ENCODE measurements around the gene NOTCH4. TPM values are rescaled to one million over a fixed set of nuclear protein-coding genes. Genes with fewer than 3 reads are reported as not detected.

NOTCH4 gene
- total and polyA plus RNA-seq, 4 experiments from 2014 or later: 0.35 to 1.2 (median 0.70) TPM; not detected in 1

DNA sequence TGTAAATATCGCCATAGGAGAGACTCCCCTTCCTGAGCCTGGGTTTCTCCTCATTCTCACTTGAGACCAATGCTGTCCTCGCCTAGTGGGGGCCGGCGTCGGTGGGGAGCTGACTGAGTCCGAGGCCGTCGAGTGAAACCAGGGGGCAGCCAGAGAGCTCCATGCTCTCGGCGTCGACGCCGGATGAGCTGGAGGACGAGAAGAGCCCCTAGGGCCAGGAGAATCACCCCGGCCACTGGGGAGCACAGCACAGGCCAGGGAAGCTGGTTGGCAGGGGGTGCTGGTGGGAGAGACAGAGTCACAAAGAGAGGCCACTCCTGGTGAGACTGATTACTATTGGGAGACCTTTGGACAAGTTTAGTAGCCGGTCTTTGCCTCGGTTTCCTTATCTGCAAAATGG lies 25.0 kb downstream of the NOTCH4 start:
- no peak overlapping the region for H3K4me3 Mint-ChIP-seq
- ChIA-PET CTCF (ENCODE audit: partially characterized antibody) (no interaction called here), POLR2A (ENCODE audit: partially characterized antibody) (interaction anchor here (1.0 kb wide), 1 partner anchor 21 kb away, joined by 3 read pairs; no protein-coding TSS in a partner anchor)

GRCh38 chr6:32198345-32198696 lies 25.5 kb downstream of the NOTCH4 start:
- ChIA-PET POLR2A (ENCODE audit: partially characterized antibody) (interaction anchor here (12.7 kb wide), 1 partner anchor 69 kb away, joined by 188 read pairs; the partner anchor contains the start of genes ATF6B and FKBPL), CTCF (ENCODE audit: partially characterized antibody) (no interaction called here)
- intact Hi-C loops (cut with micrococcal nuclease): loop anchor here (10.0 kb wide), 2 partner anchors 1006 to 1216 kb away; partner anchors contain the start of genes CUTA, HSD17B8, PHF1 and RING1
- Mint-ChIP-seq H3K36me3 (peaks cover 0 to 2% of the 10 kb centered on the region in 2 donors), H3K27ac (peak overlapping the region in 5 of 7 donors; percentile 50 to 84 (median 65)), H3K27me3 (peaks cover 0 to 2% of the 10 kb centered on the region in 2 donors), H3K4me1 (peaks cover 23 to 36% (median 26%) of the 10 kb centered on the region in 4 donors), H3K9me3 (no peaks in the 10 kb centered on the region), H3K4me3 (peak overlapping the region in 1 of 8 donors; percentile 30)
- H3K9me3 ChIP-seq (ENCODE audit: control insufficient read depth in 1 of 2, low read length in 2 of 2): no peaks in the 10 kb centered on the region
- H3K27ac ChIP-seq (ENCODE audit: low read depth, low read length): no peak overlapping the region
- H3K4me1 ChIP-seq (ENCODE audit: insufficient read depth, low read length): peaks cover 28% of the 10 kb centered on the region
- H3K36me3 ChIP-seq (ENCODE audit: insufficient read depth, low read length): no peaks in the 10 kb centered on the region
- no peaks in the 10 kb centered on the region for H3K27me3 ChIP-seq (ENCODE audit: insufficient read depth, low read length)
- DNase-seq: no peak
- no peak overlapping the region for H3K4me3 ChIP-seq (ENCODE audit: low read length in 2 of 2)

More for the DNA sequence above, 25.0 kb downstream of the NOTCH4 start:
- peak overlapping the region in 4 of 7 donors; percentile 35 to 84 (median 66) for H3K27ac Mint-ChIP-seq
- Histone ChIP-seq H3K4me1 (ENCODE audit: insufficient read depth, low read length) (peaks cover 23% of the 10 kb centered on the region), H3K4me3 (ENCODE audit: low read length in 2 of 2) (no peak overlapping the region), H3K36me3 (ENCODE audit: insufficient read depth, low read length) (no peaks in the 10 kb centered on the region), H3K27me3 (ENCODE audit: insufficient read depth, low read length) (no peaks in the 10 kb centered on the region), H3K9me3 (ENCODE audit: control insufficient read depth in 1 of 2, low read length in 2 of 2) (no peaks in the 10 kb centered on the region), H3K27ac (ENCODE audit: low read depth, low read length) (no peak overlapping the region)
- peaks cover 0 to 2% of the 10 kb centered on the region in 2 donors for H3K36me3 Mint-ChIP-seq
- intact Hi-C loops (cut with micrococcal nuclease): loop anchor here (10.0 kb wide), 2 partner anchors 1006 to 1216 kb away; partner anchors contain the start of genes CUTA, HSD17B8, PHF1 and RING1
- H3K4me1 Mint-ChIP-seq: peaks cover 18 to 31% (median 20%) of the 10 kb centered on the region in 4 donors
- DNase-seq: no peak
- no peaks in the 10 kb centered on the region for H3K9me3 Mint-ChIP-seq
- peaks cover 0 to 4% of the 10 kb centered on the region in 2 donors for H3K27me3 Mint-ChIP-seq

GRCh38 chr6:32196682-32197616 lies 26.9 kb downstream of the NOTCH4 start:
- H3K27me3 Mint-ChIP-seq: peaks cover 0 to 2% of the 10 kb centered on the region in 2 donors
- intact Hi-C loops (cut with micrococcal nuclease): loop anchor here (2.0 to 10.0 kb wide), 3 partner anchors 48 to 1218 kb away; partner anchors contain the start of genes CUTA, HSD17B8, PHF1 and RING1
- Histone ChIP-seq H3K27me3 (ENCODE audit: insufficient read depth, low read length) (no peaks in the 10 kb centered on the region), H3K4me3 (ENCODE audit: low read length in 2 of 2) (peak overlapping the region; percentile 53 to 97), H3K9me3 (ENCODE audit: control insufficient read depth in 1 of 2, low read length in 2 of 2) (no peaks in the 10 kb centered on the region), H3K36me3 (ENCODE audit: insufficient read depth, low read length) (no peaks in the 10 kb centered on the region), H3K4me1 (ENCODE audit: insufficient read depth, low read length) (peaks cover 33% of the 10 kb centered on the region), H3K27ac (ENCODE audit: low read depth, low read length) (peak overlapping the region; percentile 98)
- H3K36me3 Mint-ChIP-seq: peaks cover 4 to 11% of the 10 kb centered on the region in 2 donors
- peak overlapping the region; percentile 93 to 100 (median 98) for H3K4me3 Mint-ChIP-seq
- H3K4me1 Mint-ChIP-seq: peaks cover 23 to 47% (median 27%) of the 10 kb centered on the region in 4 donors
- H3K9me3 Mint-ChIP-seq: no peaks in the 10 kb centered on the region
- no peak for DNase-seq
- POLR2A ChIA-PET (ENCODE audit: partially characterized antibody): interaction anchor here (0.6 to 12.7 kb wide), 9 partner anchors 17 to 781 kb away, joined by 3 to 188 read pairs (median 4); partner anchors contain the start of genes ATF6B, EGFL8 and FKBPL
- CTCF ChIA-PET (ENCODE audit: partially characterized antibody): interaction anchor here (0.7 to 1.5 kb wide), 3 partner anchors 48 to 67 kb away, joined by 3 to 4 read pairs (median 3); partner anchors contain the start of gene FKBPL
- H3K27ac Mint-ChIP-seq: peak overlapping the region; percentile 97 to 100 (median 99)

DNA sequence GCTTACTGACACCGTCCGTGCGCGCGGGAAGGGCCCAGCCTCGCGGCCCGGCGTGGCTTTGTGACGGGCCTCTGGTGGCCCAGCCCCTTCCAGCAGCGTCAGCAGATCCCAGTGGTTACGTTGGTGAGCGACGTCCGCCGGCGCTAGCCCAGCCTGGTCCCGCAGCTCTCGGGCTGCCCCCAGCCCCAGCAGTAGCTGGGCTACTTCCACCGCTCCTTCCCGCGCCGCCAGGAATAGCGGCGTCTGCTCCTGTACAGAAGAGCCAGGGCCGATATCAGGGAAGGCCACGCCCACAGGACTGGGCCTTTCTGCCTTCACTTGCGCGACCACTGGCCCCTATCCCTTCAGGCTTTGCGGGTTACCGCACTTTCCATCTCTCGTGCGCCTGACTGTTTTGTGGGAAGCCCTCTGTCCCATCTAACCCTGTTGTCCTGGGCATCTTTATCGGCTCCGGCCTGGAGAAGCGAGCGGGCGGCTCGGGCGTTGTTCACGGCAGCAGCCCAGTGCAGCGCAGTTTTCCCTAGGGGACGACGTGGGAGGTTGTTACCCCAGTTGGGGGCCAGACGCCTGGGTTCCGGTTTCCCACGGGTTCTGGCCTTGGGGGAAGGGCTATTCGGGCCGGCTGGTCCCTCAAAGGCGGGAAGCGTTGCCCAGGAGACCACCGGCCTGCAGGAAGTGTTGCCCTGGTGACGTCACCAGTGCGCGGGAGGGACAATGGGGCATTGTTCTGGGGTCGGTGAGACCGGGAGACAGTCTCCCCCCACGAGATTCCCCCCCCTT lies 27.8 kb downstream of the NOTCH4 start:
- Mint-ChIP-seq H3K9me3 (no peaks in the 10 kb centered on the region), H3K4me3 (peak overlapping the region; percentile 93 to 100 (median 98)), H3K27ac (peak overlapping the region; percentile 97 to 100 (median 99)), H3K27me3 (peaks cover 0 to 2% of the 10 kb centered on the region in 2 donors), H3K36me3 (peaks cover 12 to 20% of the 10 kb centered on the region in 2 donors), H3K4me1 (peaks cover 23 to 55% (median 27%) of the 10 kb centered on the region in 4 donors)
- Histone ChIP-seq H3K27me3 (ENCODE audit: insufficient read depth, low read length) (no peaks in the 10 kb centered on the region), H3K36me3 (ENCODE audit: insufficient read depth, low read length) (no peaks in the 10 kb centered on the region), H3K9me3 (ENCODE audit: control insufficient read depth in 1 of 2, low read length in 2 of 2) (no peaks in the 10 kb centered on the region), H3K4me3 (ENCODE audit: low read length in 2 of 2) (peak overlapping the region; percentile 53 to 97), H3K4me1 (ENCODE audit: insufficient read depth, low read length) (peaks cover 33% of the 10 kb centered on the region), H3K27ac (ENCODE audit: low read depth, low read length) (peak overlapping the region; percentile 98)
- CTCF ChIA-PET (ENCODE audit: partially characterized antibody): interaction anchor here (0.8 to 2.5 kb wide), 14 partner anchors 14 to 776 kb away, joined by 3 to 15 read pairs (median 4); partner anchors contain the start of genes AGPAT1, ATF6B, FKBPL and TAP2
- intact Hi-C loops (cut with micrococcal nuclease): loop anchor here (1.0 to 10.0 kb wide), 8 partner anchors 18 to 1219 kb away; partner anchors contain the start of genes ATF6B, CUTA, HSD17B8 and PHF1
- POLR2A ChIA-PET (ENCODE audit: partially characterized antibody): interaction anchor here (0.6 to 12.7 kb wide), 33 partner anchors 9 to 1076 kb away, joined by 3 to 408 read pairs (median 4); partner anchors contain the start of genes AGPAT1, ATF6B, BAG6 and DDX39B
- peak in 1 of 5 donors; percentile 76 for DNase-seq

- Mint-ChIP-seq H3K4me3 (peak overlapping the region; percentile 93 to 100 (median 98)), H3K27me3 (peaks cover 0 to 2% of the 10 kb centered on the region in 2 donors), H3K9me3 (no peaks in the 10 kb centered on the region), H3K27ac (peak overlapping the region; percentile 97 to 100 (median 99)), H3K4me1 (peaks cover 23 to 58% (median 27%) of the 10 kb centered on the region in 4 donors), H3K36me3 (peaks cover 15 to 22% of the 10 kb centered on the region in 2 donors)
- H3K27me3 ChIP-seq (ENCODE audit: insufficient read depth, low read length): no peaks in the 10 kb centered on the region
- DNase-seq: peak; percentile 99 to 100 (median 100)
- H3K36me3 ChIP-seq (ENCODE audit: insufficient read depth, low read length): no peaks in the 10 kb centered on the region
- no peaks in the 10 kb centered on the region for H3K9me3 ChIP-seq (ENCODE audit: control insufficient read depth in 1 of 2, low read length in 2 of 2)
- peak overlapping the region; percentile 98 for H3K27ac ChIP-seq (ENCODE audit: low read depth, low read length)
- POLR2A ChIA-PET (ENCODE audit: partially characterized antibody): interaction anchor here (0.7 to 12.7 kb wide), 29 partner anchors 9 to 1076 kb away, joined by 3 to 408 read pairs (median 5); partner anchors contain the start of genes AGPAT1, ATF6B, BAG6 and DDX39B
- CTCF ChIA-PET (ENCODE audit: partially characterized antibody): interaction anchor here (0.8 to 2.5 kb wide), 14 partner anchors 13 to 776 kb away, joined by 3 to 15 read pairs (median 4); partner anchors contain the start of genes AGPAT1, ATF6B, FKBPL and TAP2
- peaks cover 33% of the 10 kb centered on the region for H3K4me1 ChIP-seq (ENCODE audit: insufficient read depth, low read length)
- intact Hi-C loops (cut with micrococcal nuclease): loop anchor here (1.0 to 10.0 kb wide), 7 partner anchors 17 to 1219 kb away; partner anchors contain the start of genes ATF6B, CUTA, HSD17B8 and PHF1
- peak overlapping the region in 1 of 2 donors; percentile 97 for H3K4me3 ChIP-seq (ENCODE audit: low read length in 2 of 2)
Observed at GRCh38 chr6:32195652-32195901, 28.3 kb downstream of the NOTCH4 start.

All from CD4-positive, alpha-beta memory T cell (primary cell).